A549 treated with ZK216348 at 1 μM for 4 hours (cell line): ENCODE results near the gene ZCCHC12. TPM values are rescaled to one million over a fixed set of nuclear protein-coding genes. Genes with fewer than 3 reads are reported as not detected.

ENCODE experiments used
- total RNA-seq: library from RNA; stranded (reverse); fragments of 200-300 nt; extraction: Qiagen RNA extraction; gene quantifications from 5 replicates; pipeline ENCODE4 v1.2.3, GENCODE V29; 2022; ENCODE audit warnings: low read depth

ZCCHC12 gene
- total RNA-seq, result 0.07 to 0.26 TPM (median 0.24 TPM) in 4 of 5 replicates, not detected in the other

GRCh38 chrX:118823263-118824172, at the start of gene ZCCHC12:
Gene ZCCHC12 (plus strand): TSS chrX:118823824. CDS start chrX:118825245, 1,421 bp downstream.

Other genes with a start within 250 kb of the ZCCHC12 start
- 40.5 to 63.9 TPM (median 57.5 TPM) in 5 replicates for gene IL13RA1, start 96.2 kb upstream of the ZCCHC12 start, total RNA-seq
- 2.5 to 4.8 TPM (median 3.4 TPM) in 5 replicates for gene LONRF3, start 150.8 kb downstream of the ZCCHC12 start, total RNA-seq
- gene CT47C1, start 249.2 kb downstream of the ZCCHC12 start, total RNA-seq, result not detected in 5 replicates